ENCODE data around the gene USPL1.

USPL1 gene

GRCh38 chr13:30697177-30697953 is 79.6 kb downstream of the USPL1 start:
- DNase-seq (ENCODE audit: low spot score): no peak

DNA sequence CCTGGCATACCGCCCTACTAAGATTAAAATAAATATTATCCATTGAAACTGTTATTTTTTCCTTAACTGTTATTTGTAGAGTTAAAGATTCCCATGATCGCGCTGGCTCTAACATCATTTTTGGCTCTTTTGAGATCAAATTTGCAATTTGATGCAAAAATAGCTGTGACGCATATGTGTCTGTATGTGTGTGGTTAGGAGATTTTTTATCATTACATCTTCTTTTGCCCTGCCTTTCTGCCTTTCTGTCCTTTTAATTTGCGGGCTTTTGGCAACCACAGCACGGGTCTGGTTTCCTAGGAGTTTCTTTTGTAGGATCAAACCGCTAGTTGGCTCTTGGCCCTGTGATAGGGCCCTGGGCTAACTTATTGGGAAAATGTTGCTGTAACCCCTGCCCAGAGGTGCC is 80.3 kb downstream of the USPL1 start:
- DNase-seq (ENCODE audit: low spot score): no peak

GRCh38 chr13:30698488-30699005 is 80.8 kb downstream of the USPL1 start:
- no peak for DNase-seq (ENCODE audit: low spot score)

DNA sequence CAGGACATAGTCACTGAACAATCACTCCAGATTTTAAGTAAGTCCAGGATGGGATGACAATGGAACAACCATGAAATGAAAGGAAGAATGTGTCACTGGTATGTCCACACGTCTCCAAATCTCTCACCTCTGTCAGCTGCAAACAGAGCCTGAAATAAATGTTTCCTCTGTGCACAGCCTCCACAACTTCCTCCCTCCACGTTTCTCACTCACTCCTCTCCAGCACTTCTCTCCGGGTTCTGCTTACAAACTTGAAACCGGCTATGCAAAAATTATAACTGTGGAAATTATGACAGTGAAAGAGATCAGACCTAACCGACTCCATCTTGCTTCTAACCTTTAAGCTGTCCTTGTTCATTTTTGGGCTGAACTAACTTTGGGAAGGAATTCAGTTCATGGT is 82.6 kb downstream of the USPL1 start:
- DNase-seq (ENCODE audit: low spot score): no peak

DNA sequence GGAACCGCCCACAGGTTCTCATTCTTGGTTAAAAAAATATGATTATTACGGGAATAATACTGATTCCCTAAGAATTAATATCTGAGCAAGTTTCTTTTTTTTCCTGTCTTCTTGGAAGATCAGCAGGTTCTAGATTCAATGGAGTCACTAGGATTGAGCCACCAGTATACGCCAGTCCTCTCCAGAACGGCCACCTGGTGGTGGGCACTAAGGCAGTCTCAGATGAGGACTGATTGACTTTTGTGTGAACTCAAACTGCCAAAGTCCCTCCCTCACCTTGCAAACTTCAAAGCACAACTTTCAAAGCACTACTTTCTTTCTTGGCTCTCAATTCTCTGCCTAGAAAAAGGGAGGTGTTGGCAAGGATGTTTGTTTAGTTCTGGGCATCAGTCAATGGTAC is 84.3 kb downstream of the USPL1 start:
- DNase-seq (ENCODE audit: low spot score): no peak

DNA sequence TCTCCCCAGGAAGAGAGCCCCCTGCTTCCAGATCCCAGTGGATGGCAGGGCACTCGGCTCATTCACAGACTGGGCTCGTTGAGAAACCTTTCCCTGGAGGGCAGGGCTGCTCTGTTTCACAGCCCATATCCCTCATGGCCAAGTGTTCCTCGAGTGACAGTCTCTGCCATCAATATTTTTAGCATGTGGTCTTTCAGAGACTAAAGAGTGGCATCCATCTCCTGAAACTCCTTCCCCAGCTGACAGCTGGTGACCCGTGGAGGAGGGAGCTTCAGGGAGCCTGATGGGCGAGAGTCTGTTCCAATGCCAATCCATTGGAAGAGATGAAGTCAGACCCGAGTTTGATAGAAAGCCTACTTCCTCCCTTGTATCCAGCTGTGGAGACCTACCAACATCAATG is 86.9 kb downstream of the USPL1 start:
- DNase-seq (ENCODE audit: low spot score): no peak

DNA sequence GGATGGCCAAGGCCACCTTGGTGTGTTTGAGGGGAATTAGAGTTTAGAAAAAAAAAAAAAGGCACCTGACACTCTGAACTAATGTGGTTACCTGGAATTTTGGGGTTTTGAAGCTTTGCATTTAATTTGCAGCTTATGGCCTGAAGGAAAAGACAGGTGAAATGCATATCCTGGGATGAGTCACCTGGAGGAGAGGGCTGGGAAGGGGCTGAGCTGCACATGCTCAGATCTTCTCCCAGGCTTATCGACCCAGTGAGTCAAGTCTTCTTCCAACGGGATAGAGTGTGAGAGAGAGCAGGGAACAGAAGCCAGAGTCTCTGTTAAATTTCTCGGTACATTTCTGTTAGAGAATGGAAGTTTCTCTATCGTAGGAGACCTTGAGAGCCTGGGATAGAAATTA is 88.0 kb downstream of the USPL1 start:
- DNase-seq (ENCODE audit: low spot score): no peak

- DNase-seq (ENCODE audit: low spot score): no peak
Measured at GRCh38 chr13:30708541-30708940, 90.8 kb downstream of the USPL1 start.
